Neural cell (in vitro differentiated cells): ENCODE data around the gene MUC6.

ENCODE experiments used
- EZH2 ChIP-seq: fragments of 200-600, 300-800 bp; shearing (Covaris generic), sonication (generic); IDR thresholded peaks from 2 replicates; pipeline ENCODE4 v1.6.1; 2014; ENCODE audit warnings: antibody characterized with exemption, low read length, borderline replicate concordance, mild to moderate bottlenecking; ENCODE audit not compliant: insufficient read depth, poor library complexity, severe bottlenecking
- MXI1 ChIP-seq: fragments of 450-650 bp; conservative IDR thresholded peaks from 2 replicates; pipeline ENCODE4 v1.6.1; 2014; ENCODE audit warnings: antibody characterized with exemption, mild to moderate bottlenecking; ENCODE audit not compliant: poor library complexity, severe bottlenecking
- TF ChIP-seq, protein P1 (sequence below): fragments of 450-650 bp; IDR thresholded peaks from 2 replicates; pipeline ENCODE4 v1.5.1; 2014; ENCODE audit warnings: antibody characterized with exemption, mild to moderate bottlenecking, moderate library complexity; ENCODE audit not compliant: poor library complexity, severe bottlenecking

DNA sequence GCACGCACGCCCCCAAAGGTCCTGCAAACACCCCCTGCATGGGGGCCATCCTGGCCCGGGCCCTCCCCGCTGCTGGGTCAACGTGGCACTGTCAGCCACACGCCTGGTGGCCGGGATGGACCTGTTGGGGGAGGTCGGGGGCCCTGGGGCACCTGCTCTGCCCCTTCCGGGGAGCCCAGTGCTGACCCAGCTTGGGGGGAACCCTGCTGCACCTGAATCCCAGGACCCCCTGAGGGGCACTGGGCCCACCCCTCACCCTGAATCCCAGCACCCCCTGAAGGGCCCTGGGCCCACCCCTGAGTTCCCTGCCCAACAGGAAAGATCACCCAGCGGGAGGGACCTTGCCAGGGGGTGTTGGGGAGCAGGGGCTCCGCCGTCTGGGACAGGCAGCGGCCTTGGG, 413 bp upstream of the MUC6 start:
- no peak for TF ChIP-seq EZH2
- TF ChIP-seq, protein P1, sequence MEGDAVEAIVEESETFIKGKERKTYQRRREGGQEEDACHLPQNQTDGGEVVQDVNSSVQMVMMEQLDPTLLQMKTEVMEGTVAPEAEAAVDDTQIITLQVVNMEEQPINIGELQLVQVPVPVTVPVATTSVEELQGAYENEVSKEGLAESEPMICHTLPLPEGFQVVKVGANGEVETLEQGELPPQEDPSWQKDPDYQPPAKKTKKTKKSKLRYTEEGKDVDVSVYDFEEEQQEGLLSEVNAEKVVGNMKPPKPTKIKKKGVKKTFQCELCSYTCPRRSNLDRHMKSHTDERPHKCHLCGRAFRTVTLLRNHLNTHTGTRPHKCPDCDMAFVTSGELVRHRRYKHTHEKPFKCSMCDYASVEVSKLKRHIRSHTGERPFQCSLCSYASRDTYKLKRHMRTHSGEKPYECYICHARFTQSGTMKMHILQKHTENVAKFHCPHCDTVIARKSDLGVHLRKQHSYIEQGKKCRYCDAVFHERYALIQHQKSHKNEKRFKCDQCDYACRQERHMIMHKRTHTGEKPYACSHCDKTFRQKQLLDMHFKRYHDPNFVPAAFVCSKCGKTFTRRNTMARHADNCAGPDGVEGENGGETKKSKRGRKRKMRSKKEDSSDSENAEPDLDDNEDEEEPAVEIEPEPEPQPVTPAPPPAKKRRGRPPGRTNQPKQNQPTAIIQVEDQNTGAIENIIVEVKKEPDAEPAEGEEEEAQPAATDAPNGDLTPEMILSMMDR: no peak
- no peak for TF ChIP-seq MXI1
